GM18861 (cell line): Measurements from ENCODE around the gene MAN1C1.
"Not testable (repeated sequence)": the region's sequence is repeated elsewhere in the genome, so short reads cannot be mapped to it uniquely, and the experiment has no call there.

ENCODE experiments used
- ATAC-seq: cut with Tn5 transposase; IDR thresholded peaks from one replicate; pipeline ENCODE4 v1.9.1; 2021; ENCODE audit not compliant: unreplicated experiment

MAN1C1 gene

DNA sequence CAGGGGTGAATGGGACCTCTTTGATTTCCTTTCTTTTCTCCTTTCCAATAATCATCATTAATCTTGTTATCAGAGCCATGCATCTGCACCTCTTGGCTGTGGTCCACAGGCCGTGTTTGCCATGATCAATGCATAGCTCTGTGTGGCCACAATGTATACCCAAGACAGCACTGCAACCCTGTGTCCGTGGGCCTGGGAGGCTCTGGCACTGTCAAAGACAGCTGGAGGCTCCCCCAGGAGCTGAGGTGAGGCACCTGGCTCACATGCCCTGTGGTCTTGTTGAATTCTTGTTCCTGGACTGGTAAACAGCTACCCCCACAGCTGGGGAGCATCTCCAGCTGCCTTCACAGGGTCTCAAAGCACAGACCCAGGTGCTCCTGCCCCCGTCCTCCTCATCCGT lies 116.2 kb downstream of the MAN1C1 start:
- no peak for ATAC-seq

DNA sequence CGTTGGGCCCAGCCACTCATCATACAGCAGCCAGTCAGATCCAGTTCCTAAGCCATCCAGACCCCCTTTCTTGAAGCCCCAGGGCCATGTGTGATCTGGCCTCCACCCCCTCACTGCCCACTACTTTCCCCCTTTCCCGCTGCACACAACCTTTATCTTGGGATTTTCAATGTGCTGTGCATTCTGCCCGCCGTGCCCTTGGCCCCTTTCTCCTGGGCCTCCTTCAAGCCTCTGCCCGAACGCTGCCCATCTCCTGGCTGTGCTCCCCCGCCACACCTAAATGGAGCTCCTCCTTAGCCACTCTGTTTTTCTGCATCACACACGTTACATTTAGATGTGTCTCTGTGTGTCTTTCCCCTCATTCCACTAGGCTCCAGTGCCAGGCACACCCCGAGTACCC lies 116.7 kb downstream of the MAN1C1 start:
- no peak for ATAC-seq

DNA sequence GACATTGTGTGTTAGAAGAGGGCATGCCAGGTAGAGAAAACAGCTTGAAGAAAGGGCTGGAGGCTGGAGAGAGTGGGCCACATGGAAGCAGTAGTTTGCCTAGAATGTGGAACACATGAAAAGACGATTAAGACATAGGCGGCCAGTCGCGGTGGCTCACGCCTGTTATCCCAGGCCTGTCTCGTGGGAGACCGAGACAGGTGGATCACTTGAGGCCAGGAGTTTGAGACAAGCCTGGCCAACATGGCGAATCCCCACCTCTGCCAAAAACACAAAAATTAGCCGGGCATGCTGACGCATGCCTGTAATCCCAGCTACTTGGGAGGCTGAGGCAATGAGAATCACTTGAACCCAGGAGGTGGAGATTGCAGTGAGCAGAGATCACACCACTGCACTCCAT lies 118.4 kb downstream of the MAN1C1 start:
- ATAC-seq: not testable (repeated sequence)

DNA sequence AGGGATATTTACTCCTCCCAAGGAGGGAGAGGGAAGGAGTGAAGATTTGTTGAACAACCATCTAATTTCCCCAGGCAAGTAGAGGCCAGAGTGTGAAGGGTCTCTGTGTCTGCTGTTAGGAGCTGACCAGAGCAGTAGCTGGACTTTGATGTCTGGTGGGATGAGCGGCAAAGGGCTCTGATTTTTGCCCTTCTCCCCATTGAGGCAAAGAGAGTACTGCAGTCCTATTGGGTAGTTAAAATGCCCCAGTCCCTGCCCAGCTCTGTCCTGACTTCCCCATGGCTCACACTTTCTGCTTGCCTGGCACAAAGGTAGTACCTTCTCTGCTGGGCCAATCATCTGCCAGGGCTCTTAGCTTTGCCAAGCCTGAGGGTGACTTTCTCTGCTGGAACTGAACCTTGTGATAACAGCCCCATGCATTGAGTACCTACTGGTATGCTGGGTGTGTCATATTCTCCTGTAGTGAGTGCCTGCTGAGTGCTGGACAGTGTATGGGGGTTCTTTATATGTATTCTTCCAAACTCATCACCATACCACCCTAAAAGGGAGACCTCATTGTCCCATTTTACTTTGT lies 119.5 kb downstream of the MAN1C1 start:
- ATAC-seq: no peak

DNA sequence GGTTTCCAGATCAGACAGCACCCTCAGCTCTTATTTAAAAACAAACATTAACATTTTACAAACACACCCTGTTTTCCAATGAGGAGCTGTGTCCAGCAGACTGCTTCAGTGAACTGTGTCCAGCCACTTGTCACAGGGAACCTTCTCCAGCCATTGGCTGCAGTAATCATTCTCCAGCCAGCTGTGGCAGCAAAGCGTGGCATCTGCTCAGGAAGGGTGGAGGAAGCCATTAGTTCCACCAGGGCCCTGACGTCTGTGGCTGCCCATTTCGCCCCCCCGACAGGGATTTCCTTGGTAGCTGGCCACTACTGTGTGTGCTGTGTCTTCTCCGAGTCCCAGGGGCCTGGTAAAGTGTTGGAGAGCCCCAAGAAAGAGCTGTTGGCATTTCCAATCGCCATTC lies 120.5 kb downstream of the MAN1C1 start:
- ATAC-seq: no peak

DNA sequence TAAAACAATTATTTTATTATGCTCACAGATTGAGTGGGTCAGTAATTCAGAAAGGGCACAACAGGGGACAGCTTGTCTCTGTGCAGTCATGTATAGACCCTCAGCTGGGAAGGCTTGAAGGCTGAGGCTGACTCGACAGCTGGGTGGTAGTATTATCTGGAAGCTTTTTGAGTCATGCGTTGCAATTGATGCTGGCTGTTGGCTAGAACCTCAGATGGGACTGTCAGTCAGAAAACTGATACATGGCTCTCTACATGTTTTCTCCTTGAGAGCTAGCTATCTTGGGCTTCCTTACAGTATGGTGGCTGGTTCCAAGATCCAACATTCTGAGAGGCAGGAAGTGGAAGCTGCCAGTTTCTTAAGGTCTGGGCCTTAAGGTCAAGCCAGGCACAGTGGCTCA lies 121.9 kb downstream of the MAN1C1 start:
- ATAC-seq: no peak

DNA sequence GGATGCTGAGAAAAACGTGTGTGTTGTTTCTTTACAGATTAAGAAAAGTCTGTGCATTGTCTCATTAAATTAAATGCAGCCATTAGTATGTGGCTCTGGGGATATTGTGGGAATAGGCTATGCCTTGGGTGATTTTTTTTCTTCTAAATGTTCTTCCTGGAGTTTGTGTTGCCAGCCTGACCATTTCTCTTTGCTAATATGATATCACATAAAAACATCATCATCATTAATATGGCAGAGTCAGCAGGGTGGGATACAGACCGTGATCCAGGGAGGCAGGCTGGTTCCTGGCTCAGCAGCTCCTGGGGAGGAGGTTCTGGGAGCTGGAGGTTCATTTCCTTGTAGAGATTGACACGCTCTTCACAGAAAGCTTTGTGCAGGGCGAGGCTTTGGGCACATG lies 122.8 kb downstream of the MAN1C1 start:
- ATAC-seq: no peak

DNA sequence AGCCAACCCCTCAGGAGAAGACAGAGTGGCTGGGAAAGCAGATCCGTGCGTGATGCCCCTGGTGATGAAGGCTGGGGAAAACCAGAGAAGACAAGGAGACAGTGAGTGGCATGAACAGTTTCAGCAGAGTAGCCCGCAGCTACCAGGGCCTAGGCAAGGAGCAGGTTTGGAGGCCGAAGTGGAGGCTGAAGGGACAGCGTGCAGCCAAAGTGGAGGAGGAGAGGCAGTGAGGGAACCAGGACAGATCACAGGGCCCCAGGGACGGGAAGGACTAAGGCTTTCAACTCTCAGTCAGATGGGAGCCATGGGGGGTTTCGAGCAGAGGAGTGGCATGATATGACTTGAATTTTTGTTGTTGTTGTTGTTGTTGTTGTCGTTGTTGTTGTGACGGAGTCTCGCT lies 123.5 kb downstream of the MAN1C1 start:
- no peak for ATAC-seq

DNA sequence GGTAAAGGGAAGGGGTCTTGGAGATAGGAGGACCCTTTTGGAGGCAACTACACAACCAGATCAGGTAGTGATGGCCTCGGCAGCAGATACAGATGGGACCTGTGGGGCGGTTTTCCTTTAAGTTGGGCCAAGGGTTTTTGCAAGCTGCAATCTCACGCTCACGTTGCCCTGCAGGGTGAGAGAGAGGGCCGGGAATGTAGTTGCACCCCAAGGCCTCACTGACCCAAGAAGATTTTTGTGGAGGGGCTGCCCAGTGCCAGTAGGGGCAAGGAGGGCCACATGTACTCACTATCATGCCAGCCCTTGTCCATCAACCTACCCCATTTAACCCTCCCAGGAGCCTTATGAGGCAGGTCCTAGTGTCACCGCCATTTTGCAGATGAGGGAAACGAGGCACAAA lies 125.7 kb downstream of the MAN1C1 start:
- ATAC-seq: no peak

DNA sequence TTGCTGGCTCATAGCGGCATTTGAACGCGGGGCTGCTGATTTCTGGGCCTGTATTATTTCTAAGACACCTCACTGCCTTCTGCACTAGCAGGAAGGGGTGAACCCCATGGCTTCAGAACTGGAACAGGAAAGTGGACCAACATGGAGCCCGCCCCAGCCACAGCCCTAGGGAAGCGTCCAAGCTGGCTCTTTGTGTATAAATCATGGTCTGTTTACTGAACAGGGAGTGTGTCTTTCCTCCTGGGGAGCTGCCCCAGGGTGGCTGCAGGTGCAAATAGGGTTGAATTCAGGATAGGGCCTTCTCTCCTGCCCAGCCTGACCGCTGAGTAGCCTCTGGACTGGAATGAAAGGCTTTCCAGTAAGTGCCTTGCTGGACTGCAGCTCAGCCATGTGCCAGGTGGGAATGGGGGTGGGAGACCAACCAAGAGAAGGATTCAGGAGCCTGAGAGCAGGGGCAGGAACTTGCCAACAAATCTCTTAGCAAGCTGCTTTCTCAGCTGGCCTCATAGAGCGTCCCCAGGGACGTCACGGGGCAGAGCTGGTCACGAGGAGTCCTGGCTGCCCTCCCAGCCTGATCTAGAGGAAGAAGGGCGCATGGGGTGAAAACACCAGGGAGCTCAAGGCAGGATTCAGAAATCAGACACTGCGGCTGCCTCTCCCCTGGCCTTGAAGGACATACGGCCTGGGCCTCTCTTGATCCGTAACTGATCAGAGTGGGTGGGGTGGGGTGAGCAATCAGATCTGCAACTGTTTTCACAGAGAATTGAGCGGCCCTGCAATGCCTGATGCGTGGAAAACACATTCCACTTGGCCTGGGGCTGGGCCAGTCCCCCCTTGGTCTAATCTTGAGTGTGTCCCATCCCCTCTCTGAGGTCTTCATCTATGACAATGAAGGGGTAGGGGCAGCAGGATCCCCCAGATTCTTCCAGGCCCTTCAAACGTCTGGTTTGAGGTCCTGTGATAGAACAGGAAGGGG lies 126.9 kb downstream of the MAN1C1 start:
- no peak for ATAC-seq

DNA sequence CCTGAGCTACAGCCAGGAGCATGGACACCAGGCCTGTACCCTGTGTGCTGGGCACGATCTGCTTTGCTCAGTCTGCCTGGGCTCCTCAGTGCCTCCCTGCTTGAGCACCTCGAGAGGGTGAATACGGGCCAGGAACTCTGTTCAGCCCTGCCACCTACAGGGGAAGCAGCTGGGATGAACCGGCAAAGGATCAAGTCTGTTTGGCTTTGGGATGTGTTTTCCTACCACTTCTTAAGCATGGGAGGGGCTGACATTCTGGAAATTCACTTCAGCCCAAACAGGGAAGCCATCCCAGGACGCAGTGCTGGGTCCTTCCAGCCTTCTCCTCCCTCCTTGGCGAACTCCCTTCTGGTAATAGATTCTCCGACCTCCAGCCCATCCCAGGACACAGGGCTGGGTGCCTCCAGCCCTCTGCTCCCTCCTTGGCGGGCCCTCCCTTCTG lies 127.6 kb downstream of the MAN1C1 start:
- no peak for ATAC-seq

DNA sequence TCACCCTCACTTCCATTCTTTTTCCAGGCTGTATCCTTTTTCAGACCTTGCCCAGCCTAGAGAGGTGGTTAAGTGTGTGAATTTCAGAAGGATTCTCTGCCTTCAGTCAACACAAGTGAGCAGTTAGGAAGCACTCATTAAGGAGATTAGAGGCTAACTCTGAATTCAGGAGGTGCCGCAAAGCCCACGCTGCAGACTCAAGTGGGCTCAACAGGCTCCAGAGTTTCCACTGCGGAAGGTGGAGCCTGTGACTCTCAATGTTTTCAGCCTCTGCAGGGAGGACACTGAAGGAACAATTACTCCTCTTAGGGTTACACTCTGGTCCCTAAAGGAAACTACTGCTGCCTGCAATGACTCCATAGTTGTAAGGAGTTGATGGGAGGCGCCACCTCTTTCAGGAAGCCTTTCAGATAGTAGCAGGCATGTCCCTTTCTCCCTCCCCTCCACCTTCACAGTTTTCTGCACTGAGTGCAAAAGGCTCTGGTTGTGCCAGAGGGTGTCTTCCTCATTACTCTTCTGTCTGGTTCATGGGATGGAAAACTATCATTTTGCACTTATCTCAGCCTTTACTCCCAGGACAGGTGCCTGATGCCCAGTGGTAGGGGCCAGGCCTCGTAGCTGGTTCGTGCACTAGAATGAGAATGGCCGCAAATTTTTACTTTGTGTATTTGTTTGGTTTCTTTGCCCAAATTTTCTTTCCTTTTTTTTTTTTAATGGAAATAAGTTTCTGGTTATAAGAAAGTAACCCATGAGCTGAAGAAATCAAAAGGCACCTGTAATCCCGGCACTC lies 128.2 kb downstream of the MAN1C1 start:
- ATAC-seq: no peak

DNA sequence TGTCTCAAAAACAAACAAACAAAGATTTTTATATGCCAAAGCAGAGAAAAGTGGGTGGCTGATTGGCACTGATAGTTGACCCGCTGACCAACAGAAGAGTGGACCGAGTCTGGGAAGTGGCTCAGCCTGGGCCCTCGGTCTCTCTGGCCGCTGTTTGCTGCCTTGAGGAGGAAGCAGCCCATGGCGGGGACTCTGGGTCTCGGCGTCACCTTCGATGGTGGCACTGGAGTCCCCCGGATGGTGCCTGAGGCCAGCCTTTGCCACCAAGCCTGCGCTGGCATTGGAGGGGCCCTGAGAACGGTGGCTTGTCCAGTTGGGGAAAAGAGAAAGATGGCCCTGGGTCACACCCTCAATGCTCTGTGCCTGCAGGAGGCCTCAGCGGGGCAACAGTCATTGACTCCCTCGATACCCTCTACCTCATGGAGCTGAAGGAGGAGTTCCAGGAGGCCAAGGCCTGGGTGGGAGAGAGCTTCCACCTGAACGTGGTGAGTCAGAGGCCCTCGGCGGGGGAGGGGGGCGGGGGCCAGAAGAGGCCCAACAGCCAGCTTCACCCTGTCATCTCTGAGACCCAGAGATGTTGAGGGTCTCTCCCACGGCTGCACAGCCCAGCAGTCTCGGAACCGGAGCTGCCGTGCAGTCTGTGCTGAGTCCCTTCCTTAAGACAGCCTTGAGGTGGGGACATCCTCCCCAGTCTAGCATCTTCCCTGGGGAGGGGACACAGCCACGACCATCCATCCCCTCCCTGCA lies 129.9 kb downstream of the MAN1C1 start:
- ATAC-seq: no peak

DNA sequence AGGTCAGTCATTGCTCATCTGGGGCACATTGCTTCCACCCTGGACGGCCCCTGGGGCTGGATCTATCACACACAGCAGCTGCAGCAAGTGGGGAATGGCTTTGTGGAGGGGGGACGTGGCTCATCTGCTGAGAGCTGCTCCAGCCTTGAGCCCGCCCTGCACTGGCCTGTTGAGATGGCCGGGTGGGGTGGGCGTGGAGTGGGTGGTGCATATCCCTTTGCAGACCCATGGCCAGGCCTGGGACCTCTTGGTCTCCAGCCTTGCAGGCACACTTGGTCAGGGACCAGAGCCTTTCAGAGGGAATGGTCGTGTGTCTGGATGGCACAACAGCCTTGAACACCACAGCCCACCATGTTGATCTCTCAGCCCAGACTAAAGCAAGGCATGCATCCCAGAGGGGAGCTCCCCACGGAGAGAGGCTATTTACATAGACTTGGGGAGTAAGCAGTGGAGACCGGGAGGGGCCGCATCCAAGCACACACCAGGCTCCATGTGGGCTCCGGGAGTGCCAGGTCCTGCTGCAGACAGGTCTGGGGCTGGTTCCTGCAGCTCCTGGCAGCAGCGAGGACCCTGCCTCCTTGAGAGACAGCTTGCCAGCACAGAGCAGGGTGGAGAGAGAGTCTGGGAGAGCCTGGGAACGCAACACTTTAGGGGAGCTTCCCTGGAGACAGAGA lies 130.6 kb downstream of the MAN1C1 start:
- ATAC-seq: no peak

DNA sequence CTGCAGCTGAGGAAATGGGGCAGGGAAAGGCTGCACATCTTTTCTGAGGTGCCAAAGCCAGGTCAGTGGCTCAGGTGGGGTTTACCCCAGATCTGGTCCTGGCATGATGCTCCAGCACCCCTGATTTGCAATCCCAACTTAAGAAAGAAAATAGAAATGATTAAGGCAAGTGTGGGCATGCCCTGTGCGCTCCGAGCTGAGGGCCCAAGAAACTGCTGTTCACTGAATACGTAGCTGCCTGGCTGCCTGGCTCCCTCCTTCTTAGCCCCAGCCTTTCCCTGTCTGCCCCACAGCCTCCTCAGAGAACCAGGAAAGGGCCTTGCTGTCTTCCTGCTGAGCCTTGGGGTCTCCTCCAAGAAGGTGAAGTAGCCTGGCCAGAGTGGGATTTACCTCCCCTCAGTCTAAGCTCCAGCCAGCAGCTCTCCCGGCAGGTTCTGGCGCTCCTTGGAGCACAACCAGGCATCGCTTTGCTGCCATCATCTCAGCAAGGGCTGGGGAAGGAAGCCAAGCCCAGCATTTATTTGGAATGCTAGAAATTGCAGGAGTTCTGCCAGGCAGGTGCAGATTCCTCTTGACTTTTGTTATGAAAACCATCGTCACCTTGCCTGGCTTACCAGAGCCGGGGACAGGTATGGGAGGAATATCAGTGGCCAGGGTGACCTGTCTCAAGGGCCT lies 132.1 kb downstream of the MAN1C1 start:
- no peak for ATAC-seq

DNA sequence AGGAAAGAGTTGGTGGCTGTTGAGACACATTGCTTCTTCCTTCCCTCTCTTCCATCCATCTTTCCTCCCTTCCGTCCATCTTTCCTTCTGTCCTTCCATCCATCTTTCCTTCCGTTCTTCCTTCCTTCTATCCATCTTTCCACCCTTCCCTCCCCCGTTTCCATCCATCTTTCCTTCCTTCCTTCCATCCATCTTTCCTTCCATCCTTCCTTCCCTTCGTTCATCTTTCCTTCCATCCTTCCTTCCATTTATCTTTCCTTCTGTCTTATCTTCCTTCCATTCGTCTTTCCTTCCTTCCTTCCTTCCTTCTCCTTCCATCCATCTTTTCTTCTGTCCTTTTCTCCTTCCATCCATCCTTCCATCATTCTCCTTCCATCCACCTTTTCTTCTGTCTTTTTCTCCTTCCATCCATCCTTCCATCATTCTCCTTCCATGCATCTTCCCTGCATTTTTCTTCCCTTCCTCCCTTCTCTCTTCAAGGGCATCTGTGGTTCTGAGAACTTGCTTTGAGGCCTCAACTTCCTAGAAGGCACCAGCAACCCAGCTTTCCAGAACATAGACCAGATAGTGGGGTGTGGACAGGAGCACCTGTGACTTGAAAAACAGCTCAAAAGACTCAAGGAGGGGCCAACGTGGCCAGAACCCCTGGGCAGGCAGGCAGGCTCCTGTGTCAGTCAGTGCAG lies 134.5 kb downstream of the MAN1C1 start:
- ATAC-seq: no peak

DNA sequence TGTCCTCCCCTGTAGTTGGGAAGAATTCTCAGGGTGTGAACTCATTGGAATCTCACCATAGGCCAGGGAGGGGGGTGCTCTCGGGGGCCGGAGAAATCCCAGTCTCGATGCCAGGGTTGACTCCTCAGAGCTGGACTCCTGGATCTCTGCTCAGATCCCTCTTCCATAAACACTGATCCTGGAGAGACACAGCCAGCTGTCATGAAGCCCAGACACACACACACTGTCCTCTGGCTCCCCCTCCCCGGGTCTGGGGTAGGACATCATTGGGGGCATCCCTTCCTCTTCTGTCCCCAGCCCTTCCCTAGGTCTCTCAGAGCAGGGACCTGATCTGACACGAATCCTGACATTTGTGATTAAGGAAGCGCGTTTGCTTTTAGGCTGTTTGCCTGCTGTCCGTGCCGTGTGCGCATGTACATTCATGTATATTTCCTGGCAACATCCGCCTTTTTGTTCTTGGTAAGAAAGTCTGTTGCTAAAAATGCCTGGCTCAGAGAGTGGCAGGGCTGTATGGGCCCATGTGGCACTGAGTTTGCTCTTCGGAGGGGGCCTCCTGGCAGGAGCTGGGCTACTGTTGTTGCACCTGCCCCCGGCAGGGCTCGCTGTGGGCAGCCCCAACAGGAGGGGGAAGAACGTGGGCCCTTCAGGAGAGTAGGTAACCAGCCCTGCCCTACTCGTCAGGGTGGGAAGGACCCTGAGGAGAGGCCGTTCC lies 138.0 kb downstream of the MAN1C1 start:
- ATAC-seq: no peak

DNA sequence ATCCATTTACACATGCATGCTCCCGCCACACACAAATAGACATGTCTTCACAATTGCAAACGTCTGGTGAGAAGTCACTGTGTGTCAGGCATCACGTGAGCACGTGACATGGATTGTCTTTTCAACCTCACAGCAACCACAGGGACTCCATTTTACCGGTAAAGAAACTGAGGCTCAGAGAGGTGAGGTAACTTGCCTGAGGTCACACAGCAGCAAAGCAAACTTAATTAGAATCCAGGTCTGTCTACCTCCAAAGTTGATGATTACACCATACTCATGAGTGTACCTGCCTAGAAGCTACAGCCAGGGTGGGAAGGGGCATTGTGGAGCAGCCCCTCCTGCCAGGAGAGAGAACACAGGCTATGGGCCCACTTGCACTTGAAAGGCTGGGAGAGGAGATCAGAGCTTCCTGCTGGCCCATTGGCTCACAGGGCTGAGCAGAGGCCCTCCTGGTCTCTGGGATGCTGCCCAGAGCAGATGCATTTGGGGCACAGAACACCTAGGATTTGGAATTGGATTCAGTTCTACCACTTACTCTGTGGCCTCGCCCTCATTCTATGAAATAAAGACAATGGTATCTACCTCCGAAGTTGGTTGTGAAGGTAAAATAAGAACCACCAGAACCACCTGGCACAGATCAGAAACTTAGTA lies 139.0 kb downstream of the MAN1C1 start:
- no peak for ATAC-seq
